ENCODE results near the gene ZBTB44.

Gene ZBTB44

GRCh38 chr11:130214861-130215530 is 99.7 kb downstream of the ZBTB44 start:
- no peak for DNase-seq (ENCODE audit: low read depth, low spot score)

DNA sequence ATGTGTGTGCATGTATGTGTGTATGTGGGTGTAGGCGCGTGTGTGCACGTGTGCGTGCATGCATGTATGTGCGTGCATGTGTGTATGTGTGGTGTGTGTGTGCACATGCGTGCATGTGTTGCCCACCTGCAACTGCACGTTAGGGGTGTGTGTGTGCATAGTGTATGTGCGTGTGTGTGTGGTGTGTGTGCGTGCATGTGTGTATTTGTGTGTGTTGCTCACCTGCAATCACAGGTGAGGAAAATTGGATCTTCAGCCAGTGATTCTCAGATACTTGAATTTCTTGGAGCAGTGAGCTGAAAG is 100.8 kb downstream of the ZBTB44 start:
- DNase-seq (ENCODE audit: low read depth, low spot score), result no peak

- peak; percentile 79 for DNase-seq (ENCODE audit: low read depth, low spot score)
These were observed 101.4 kb downstream of the ZBTB44 start for GRCh38 chr11:130213143-130213978.

DNA sequence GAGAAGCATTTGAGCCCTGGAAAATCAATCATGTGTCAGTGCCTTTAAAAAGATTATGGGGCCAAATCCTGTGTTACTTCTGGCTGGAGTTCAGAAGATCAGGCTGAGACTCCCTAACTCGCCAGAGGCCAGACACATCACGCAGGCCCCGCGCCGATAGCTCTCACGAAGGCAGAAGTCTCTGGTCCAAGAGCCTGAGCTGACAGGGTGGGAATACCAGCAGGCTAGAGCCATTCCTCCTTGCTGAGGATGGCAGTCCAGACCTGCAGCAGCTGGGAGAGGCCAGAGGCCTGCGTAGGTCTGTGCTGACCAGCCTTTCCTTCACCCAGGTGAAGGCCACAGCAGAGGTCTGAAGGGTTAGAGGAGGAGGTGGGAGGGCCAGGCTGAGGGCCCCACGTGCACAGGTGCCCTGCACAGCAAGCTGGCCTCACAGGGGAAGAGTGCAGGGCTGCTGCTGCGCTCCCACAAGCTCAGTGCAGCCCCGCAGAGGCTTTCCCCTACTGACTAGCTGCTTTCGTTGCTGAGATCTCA is 102.2 kb downstream of the ZBTB44 start:
- no peak for DNase-seq (ENCODE audit: low read depth, low spot score)

- DNase-seq (ENCODE audit: low read depth, low spot score), result no peak
These were observed 102.8 kb downstream of the ZBTB44 start for GRCh38 chr11:130211781-130212401.

DNA sequence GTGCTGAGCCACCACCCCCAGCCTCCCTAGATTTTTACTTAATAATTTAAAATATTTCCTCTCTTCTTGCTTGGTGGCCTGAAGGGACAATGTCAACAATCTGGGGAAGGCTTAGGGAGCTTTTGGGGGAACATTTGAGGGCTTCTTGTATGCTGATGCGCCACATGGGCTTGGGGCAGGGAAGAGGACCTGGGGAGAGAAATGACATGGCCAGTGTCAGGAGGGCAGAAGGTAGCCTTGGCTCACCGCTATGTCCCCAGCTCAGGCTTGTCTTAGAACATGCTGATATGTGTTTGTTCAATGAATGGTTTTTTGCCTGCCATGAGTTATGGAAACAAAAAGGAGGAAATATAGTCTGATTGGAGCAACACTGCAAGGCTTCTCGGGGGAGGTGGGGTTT is 103.6 kb downstream of the ZBTB44 start:
- DNase-seq (ENCODE audit: low read depth, low spot score), result no peak

DNA sequence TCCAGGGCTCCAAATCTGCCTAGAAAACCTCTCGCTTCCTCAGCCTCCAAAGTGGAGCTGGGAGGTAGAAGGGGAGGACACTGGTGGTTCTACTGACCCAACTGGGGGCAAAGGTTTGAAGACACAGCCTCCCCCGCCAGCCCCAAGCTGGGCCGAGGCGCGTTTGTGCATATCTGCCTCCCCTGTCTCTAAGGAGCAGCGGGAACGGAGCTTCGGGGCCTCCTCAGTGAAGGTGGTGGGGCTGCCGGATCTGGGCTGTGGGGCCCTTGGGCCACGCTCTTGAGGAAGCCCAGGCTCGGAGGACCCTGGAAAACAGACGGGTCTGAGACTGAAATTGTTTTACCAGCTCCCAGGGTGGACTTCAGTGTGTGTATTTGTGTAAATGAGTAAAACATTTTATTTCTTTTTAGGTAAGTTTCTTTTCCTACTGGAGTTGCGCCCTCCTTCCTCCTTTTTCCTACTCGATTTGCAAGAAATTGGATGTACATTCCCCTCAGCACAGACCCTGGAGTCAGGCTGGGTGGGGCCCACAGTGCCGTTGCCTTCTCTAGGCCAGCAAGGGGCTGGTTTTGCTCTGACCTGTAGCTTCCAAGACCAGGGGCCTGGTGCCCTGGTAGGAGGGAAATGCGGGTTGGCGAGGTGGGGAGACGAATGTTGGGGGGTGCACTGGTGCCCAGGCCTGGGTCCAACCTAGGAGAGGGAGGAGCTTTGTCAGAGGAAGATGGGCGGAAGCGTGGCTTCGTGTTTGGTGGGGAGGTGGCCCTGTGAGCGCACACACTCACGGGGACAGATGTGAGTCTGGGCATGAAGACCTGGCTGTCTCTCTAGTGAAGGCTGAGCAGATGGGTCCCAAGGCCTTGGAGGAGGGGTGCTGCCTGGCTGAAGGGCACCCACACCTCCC is 104.5 kb downstream of the ZBTB44 start:
- DNase-seq (ENCODE audit: low read depth, low spot score), result no peak

GRCh38 chr11:130209128-130209932 is 105.4 kb downstream of the ZBTB44 start:
- no peak for DNase-seq (ENCODE audit: low read depth, low spot score)

GRCh38 chr11:130208241-130209127 is 106.2 kb downstream of the ZBTB44 start:
- no peak for DNase-seq (ENCODE audit: low read depth, low spot score)

- no peak for DNase-seq (ENCODE audit: low read depth, low spot score)
These were observed 108.6 kb downstream of the ZBTB44 start for GRCh38 chr11:130206141-130206540.

GRCh38 chr11:130204703-130205095 is 110.0 kb downstream of the ZBTB44 start:
- DNase-seq (ENCODE audit: low read depth, low spot score), result no peak

GRCh38 chr11:130203766-130204702 is 110.7 kb downstream of the ZBTB44 start:
- DNase-seq (ENCODE audit: low read depth, low spot score), result no peak

GRCh38 chr11:130202818-130203689 is 111.7 kb downstream of the ZBTB44 start:
- no peak for DNase-seq (ENCODE audit: low read depth, low spot score)

DNA sequence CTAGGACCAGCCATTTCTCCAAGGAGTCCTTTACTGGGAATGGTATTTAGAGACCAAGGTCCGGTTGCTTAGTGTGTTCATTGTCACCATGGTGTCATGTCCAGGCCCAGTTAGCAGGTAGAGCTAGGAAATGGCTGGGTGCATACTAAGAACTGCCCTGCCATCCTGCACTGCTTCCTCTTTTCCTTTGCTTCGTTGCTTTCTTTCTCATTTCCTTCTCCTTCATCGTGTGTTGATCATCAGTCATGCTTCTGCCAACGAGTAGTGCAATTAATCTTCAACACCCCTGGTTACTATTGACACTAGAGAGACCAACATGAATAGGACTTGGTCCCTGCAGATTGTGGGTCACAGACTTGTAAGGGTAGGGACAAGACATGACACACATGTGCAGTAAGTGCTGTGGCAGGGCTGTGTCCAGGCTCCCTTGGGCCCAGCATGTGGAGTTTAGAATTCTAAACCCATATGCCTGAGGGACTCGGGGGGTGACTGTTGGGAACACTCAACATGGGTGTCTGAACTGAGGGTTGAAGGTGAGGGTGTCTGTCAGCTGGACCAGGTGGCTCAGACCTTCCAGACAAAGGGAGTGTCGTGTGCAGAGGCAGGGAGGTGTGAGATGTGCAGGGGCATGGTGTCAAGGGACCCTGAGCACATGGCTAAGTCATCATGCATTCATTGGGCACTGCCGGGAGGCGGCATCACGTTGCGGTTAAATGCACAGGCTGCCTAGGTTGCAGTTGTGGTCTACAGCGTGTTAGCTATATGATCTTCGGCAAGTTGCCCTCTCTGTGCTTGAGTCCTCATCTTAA is 112.5 kb downstream of the ZBTB44 start:
- DNase-seq (ENCODE audit: low read depth, low spot score), result no peak

- no peak for DNase-seq (ENCODE audit: low read depth, low spot score)
These were observed 113.7 kb downstream of the ZBTB44 start for GRCh38 chr11:130201026-130201425.

- DNase-seq (ENCODE audit: low read depth, low spot score), result no peak
These were observed 114.9 kb downstream of the ZBTB44 start for GRCh38 chr11:130199792-130200191.

GRCh38 chr11:130198964-130199363 is 115.8 kb downstream of the ZBTB44 start:
- DNase-seq (ENCODE audit: low read depth, low spot score), result no peak

Data from ELF-1 (cell line).